AG10803 (cell line): ENCODE results near the gene FOXP1.

ENCODE experiments used
- DNase-seq: peaks from one replicate; pipeline ENCODE4 v3.0.0; 2010; ENCODE audit warnings: low read depth
- H3K4me3 ChIP-seq: 2 replicates; pipeline ENCODE4 v1.5.1; 2011; ENCODE audit warnings: mild to moderate bottlenecking, low read length, control low read depth
- TF ChIP-seq, protein P1 (sequence below): conservative IDR thresholded peaks from 2 replicates; pipeline ENCODE4 v1.5.1; 2011; ENCODE audit warnings: mild to moderate bottlenecking, low read length, control low read depth, inconsistent platforms

The FOXP1 gene

GRCh38 chr3:71241246-71241901 lies 342.2 kb downstream of the FOXP1 start:
- TF ChIP-seq, protein P1, sequence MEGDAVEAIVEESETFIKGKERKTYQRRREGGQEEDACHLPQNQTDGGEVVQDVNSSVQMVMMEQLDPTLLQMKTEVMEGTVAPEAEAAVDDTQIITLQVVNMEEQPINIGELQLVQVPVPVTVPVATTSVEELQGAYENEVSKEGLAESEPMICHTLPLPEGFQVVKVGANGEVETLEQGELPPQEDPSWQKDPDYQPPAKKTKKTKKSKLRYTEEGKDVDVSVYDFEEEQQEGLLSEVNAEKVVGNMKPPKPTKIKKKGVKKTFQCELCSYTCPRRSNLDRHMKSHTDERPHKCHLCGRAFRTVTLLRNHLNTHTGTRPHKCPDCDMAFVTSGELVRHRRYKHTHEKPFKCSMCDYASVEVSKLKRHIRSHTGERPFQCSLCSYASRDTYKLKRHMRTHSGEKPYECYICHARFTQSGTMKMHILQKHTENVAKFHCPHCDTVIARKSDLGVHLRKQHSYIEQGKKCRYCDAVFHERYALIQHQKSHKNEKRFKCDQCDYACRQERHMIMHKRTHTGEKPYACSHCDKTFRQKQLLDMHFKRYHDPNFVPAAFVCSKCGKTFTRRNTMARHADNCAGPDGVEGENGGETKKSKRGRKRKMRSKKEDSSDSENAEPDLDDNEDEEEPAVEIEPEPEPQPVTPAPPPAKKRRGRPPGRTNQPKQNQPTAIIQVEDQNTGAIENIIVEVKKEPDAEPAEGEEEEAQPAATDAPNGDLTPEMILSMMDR = no peak
- no peak for DNase-seq
- H3K4me3 ChIP-seq = no peak overlapping the region

DNA sequence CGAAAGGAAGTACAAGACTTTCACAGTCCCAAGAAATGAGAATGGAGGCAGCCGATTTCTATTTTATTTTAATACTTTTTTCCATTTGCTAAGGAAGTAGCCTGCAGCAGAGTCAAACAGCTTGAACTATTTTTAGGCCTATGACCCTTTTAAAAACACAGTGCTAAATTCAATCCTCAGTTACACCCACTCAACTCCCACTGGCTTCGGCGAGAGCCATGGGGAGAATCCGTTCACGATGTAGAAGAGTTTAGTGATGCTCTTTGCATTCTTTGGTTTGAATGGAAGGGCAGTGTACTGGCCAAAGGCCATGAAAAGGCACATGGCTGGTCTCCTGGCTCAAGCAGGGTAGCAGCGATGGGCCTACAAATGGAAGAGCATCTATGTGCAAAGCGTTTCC lies 343.5 kb downstream of the FOXP1 start:
- DNase-seq = no peak
- H3K4me3 ChIP-seq = no peak overlapping the region
- TF ChIP-seq, protein P1 = no peak

- TF ChIP-seq, protein P1 = no peak
These were observed 345.2 kb downstream of the FOXP1 start for GRCh38 chr3:71238355-71238757.

DNA sequence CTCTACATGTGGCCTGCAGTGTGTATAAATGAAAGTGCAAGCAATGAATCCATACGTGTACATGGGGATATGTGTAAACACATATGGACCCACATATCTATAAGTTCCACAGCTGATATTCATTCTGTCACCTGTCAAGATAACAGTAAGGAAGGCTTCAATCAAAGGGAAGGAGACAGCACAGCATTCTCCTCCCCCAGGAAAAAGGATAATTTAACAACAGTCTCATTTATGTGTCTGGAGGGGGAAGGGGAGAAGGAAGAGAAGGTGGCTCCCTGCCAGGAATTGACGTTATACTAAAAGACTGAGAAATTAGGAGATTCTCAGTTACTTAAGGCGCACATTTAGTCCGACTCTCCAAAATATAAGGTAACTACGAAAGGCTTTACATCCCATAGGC lies 345.9 kb downstream of the FOXP1 start:
- no peak overlapping the region for H3K4me3 ChIP-seq
- DNase-seq = no peak
- TF ChIP-seq, protein P1 = no peak

More at GRCh38 chr3:71238355-71238757, 345.2 kb downstream of the FOXP1 start:
- H3K4me3 ChIP-seq = no peak overlapping the region
- DNase-seq = no peak

- TF ChIP-seq, protein P1 = no peak
These were observed 347.7 kb downstream of the FOXP1 start for GRCh38 chr3:71235846-71236245.

DNA sequence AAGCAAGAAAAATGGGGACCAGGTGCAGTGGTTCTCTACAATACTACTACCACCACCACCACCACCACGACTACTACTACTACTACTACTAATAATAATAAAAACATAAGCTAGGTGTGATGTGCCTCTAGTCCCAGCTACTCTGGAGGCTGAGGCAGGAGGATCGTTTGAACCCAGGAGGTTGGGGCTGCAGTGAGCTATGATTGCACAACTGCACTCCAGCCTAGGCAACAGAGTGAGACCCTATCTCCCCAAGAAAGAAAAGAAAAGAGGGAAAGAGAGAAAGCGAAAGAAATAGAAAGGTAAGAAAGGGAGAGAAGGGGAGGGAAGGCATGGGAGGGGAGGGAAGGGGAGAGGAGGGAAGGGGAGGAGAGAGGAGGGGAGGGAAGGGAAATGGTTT lies 350.6 kb downstream of the FOXP1 start:
- no peak for DNase-seq
- H3K4me3 ChIP-seq = no peak overlapping the region
- TF ChIP-seq, protein P1 = no peak

More at GRCh38 chr3:71235846-71236245, 347.7 kb downstream of the FOXP1 start:
- DNase-seq = no peak
- no peak overlapping the region for H3K4me3 ChIP-seq

- no peak overlapping the region for H3K4me3 ChIP-seq
- no peak for DNase-seq
- TF ChIP-seq, protein P1 = no peak
These were observed 351.3 kb downstream of the FOXP1 start for GRCh38 chr3:71232175-71232679.
